ENCODE measurements around the gene OR1J4. TPM values are rescaled to one million over a fixed set of nuclear protein-coding genes. Genes with fewer than 3 reads are reported as not detected.

Gene OR1J4
- total RNA-seq, 1 donor: not detected

DNA sequence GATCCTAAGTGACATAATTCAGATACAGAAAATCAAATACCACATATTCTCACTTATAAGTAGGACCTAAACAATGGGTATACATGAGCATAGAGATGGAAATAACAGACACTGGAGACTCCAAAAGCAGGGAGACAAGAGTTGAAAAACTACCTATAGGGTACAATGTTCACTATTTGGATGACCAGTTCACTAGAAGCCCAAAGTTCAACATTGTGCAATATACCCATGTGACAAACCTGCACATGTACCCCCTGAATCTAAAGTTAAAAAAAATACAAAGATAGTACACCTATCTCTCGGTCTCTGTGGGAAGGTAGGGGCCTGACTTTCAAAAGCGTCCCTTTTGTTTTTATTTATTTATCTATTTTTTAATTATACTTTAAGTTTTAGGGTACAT is 19.8 kb downstream of the OR1J4 start:
- H3K4me1 ChIP-seq (ENCODE audit: insufficient read depth, low read length): no peaks in the 10 kb centered on the region
- no peaks in the 10 kb centered on the region for H3K27me3 ChIP-seq (ENCODE audit: insufficient read depth, low read length)
- H3K4me3 ChIP-seq (ENCODE audit: low read length): no peak overlapping the region
- no peaks in the 10 kb centered on the region for H3K9me3 ChIP-seq (ENCODE audit: low read depth, low read length)

GRCh38 chr9:122546196-122546595 is 27.3 kb downstream of the OR1J4 start:
- H3K27me3 ChIP-seq (ENCODE audit: insufficient read depth, low read length): peaks cover 4% of the 10 kb centered on the region
- no peak overlapping the region for H3K4me3 ChIP-seq (ENCODE audit: low read length)
- H3K4me1 ChIP-seq (ENCODE audit: insufficient read depth, low read length): no peaks in the 10 kb centered on the region
- no peaks in the 10 kb centered on the region for H3K9me3 ChIP-seq (ENCODE audit: low read depth, low read length)

DNA sequence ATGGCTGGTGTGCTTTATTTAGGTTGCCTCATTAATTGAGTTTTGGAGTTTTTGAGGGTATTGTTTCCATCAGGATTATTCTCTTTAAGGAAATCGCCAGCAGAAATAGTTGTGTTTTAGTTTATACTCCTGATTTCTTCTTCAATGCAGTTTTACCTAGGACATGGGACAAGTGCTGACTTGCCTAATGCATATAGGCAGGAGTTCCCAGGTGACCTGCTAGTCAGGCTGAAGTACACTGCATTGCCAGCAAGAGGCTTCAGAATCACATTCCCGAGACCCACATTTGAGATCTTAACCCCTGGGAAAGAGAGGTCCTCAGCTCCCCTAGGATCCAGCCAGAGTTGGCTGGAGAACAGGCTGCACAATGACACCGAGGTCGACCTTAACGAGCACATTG is 32.4 kb downstream of the OR1J4 start:
- Histone ChIP-seq H3K9me3 (ENCODE audit: low read depth, low read length) (no peaks in the 10 kb centered on the region), H3K27me3 (ENCODE audit: insufficient read depth, low read length) (peaks cover 6% of the 10 kb centered on the region), H3K4me1 (ENCODE audit: insufficient read depth, low read length) (no peaks in the 10 kb centered on the region), H3K4me3 (ENCODE audit: low read length) (no peak overlapping the region)

- H3K9me3 ChIP-seq (ENCODE audit: low read depth, low read length): no peaks in the 10 kb centered on the region
- H3K4me1 ChIP-seq (ENCODE audit: insufficient read depth, low read length): no peaks in the 10 kb centered on the region
- no peak within 1 kb of the TSS for H3K4me3 ChIP-seq (ENCODE audit: low read length)
- peaks cover 6% of the 10 kb centered on the region for H3K27me3 ChIP-seq (ENCODE audit: insufficient read depth, low read length)
Measured at GRCh38 chr9:122552812-122553211, 33.9 kb downstream of the OR1J4 start, which contains the start of gene OR1N2. TSS of gene OR1N2 (plus strand) at chr9:122553112. CDS start at chr9:122553212, 100 bp downstream.

- Histone ChIP-seq H3K4me3 (ENCODE audit: low read length) (no peak overlapping the region), H3K4me1 (ENCODE audit: insufficient read depth, low read length) (no peaks in the 10 kb centered on the region), H3K27me3 (ENCODE audit: insufficient read depth, low read length) (no peaks in the 10 kb centered on the region), H3K9me3 (ENCODE audit: low read depth, low read length) (no peaks in the 10 kb centered on the region)
Measured at GRCh38 chr9:122561446-122561845, 42.5 kb downstream of the OR1J4 start.

GRCh38 chr9:122562134-122562760 is 43.3 kb downstream of the OR1J4 start:
- Histone ChIP-seq H3K4me1 (ENCODE audit: insufficient read depth, low read length) (no peaks in the 10 kb centered on the region), H3K4me3 (ENCODE audit: low read length) (no peak overlapping the region), H3K9me3 (ENCODE audit: low read depth, low read length) (no peaks in the 10 kb centered on the region), H3K27me3 (ENCODE audit: insufficient read depth, low read length) (no peaks in the 10 kb centered on the region)

- Histone ChIP-seq H3K9me3 (ENCODE audit: low read depth, low read length) (no peaks in the 10 kb centered on the region), H3K4me1 (ENCODE audit: insufficient read depth, low read length) (no peaks in the 10 kb centered on the region), H3K4me3 (ENCODE audit: low read length) (no peak overlapping the region)
Measured at GRCh38 chr9:122567901-122568300, 49.0 kb downstream of the OR1J4 start.

More at GRCh38 chr9:122567901-122568300, 49.0 kb downstream of the OR1J4 start:
- H3K27me3 ChIP-seq (ENCODE audit: insufficient read depth, low read length): no peaks in the 10 kb centered on the region

Other genes with a start within 250 kb of the OR1J4 start
- gene PTGS1, start 148.1 kb upstream of the OR1J4 start, total RNA-seq: 28.3 TPM
- not detected for gene OR1J1, start 41.2 kb upstream of the OR1J4 start, total RNA-seq
- not detected for gene OR1J2, start 8.3 kb upstream of the OR1J4 start, total RNA-seq
- gene OR1N1, start 8.2 kb downstream of the OR1J4 start, total RNA-seq: not detected
- gene OR1N2, start 34.0 kb downstream of the OR1J4 start, total RNA-seq: not detected
- gene OR1L8, start 64.2 kb downstream of the OR1J4 start, total RNA-seq: 0.10 TPM
- not detected for gene OR1Q1, start 95.6 kb downstream of the OR1J4 start, total RNA-seq
- 0.21 TPM for gene OR1B1, start 138.5 kb downstream of the OR1J4 start, total RNA-seq
- gene OR1L1, start 142.6 kb downstream of the OR1J4 start, total RNA-seq: not detected
- gene OR1L3, start 156.0 kb downstream of the OR1J4 start, total RNA-seq: not detected
- gene OR1L4, start 204.8 kb downstream of the OR1J4 start, total RNA-seq: not detected
- gene OR1L6, start 223.2 kb downstream of the OR1J4 start, total RNA-seq: not detected

Measured in mononuclear cell (primary cell).